ENCODE results near the gene SLC39A11. TPM values are rescaled to one million over a fixed set of nuclear protein-coding genes. Genes with fewer than 3 reads are reported as not detected.

SLC39A11 gene
- polyA plus RNA-seq, 1 donor from 2014 or later: 8.0 TPM

GRCh38 chr17:72946156-72946555 is 146.3 kb downstream of the SLC39A11 start:
- H3K4me3 ChIP-seq (ENCODE audit: low read length): no peak overlapping the region
- no peaks in the 10 kb centered on the region for H3K9me2 ChIP-seq (ENCODE audit: insufficient read depth, low read length)
- no peak overlapping the region for H2AFZ ChIP-seq (ENCODE audit: low read depth, low read length)
- no peaks in the 10 kb centered on the region for H3K9me3 ChIP-seq (ENCODE audit: low read length)
- no peaks in the 10 kb centered on the region for H4K20me1 ChIP-seq (ENCODE audit: insufficient read depth)
- no peak overlapping the region for H3K4me2 ChIP-seq (ENCODE audit: low read length)
- TF ChIP-seq MXI1 (conservative IDR thresholded peaks at IDR 0.05; ENCODE audit: poor library complexity, severe bottlenecking) (no peak), SMC3 (conservative IDR thresholded peaks at IDR 0.05; ENCODE audit: poor library complexity) (no peak), TAF1 (IDR thresholded peaks at IDR 0.05; ENCODE audit: low read depth) (no peak), EZH2 (IDR thresholded peaks at IDR 0.05; ENCODE audit: borderline replicate concordance, insufficient read depth, low read length, poor library complexity, severe bottlenecking) (no peak), POLR2AphosphoS5 (IDR thresholded peaks at IDR 0.05) (no peak), RAD21 (conservative IDR thresholded peaks at IDR 0.05) (no peak)
- TF ChIP-seq, protein P1, sequence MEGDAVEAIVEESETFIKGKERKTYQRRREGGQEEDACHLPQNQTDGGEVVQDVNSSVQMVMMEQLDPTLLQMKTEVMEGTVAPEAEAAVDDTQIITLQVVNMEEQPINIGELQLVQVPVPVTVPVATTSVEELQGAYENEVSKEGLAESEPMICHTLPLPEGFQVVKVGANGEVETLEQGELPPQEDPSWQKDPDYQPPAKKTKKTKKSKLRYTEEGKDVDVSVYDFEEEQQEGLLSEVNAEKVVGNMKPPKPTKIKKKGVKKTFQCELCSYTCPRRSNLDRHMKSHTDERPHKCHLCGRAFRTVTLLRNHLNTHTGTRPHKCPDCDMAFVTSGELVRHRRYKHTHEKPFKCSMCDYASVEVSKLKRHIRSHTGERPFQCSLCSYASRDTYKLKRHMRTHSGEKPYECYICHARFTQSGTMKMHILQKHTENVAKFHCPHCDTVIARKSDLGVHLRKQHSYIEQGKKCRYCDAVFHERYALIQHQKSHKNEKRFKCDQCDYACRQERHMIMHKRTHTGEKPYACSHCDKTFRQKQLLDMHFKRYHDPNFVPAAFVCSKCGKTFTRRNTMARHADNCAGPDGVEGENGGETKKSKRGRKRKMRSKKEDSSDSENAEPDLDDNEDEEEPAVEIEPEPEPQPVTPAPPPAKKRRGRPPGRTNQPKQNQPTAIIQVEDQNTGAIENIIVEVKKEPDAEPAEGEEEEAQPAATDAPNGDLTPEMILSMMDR (IDR thresholded peaks at IDR 0.05; ENCODE audit: poor library complexity, severe bottlenecking): no peak
- no peaks in the 10 kb centered on the region for H3K79me2 ChIP-seq (replicated peaks; ENCODE audit: insufficient read depth, low read length)
- no peaks in the 10 kb centered on the region for H3K36me3 ChIP-seq (ENCODE audit: insufficient read depth, low read length)
- no peak overlapping the region for H3K27ac ChIP-seq (ENCODE audit: low read length)
- H3K9ac ChIP-seq (ENCODE audit: low read length): no peak overlapping the region
- no peaks in the 10 kb centered on the region for H3F3A ChIP-seq (ENCODE audit: insufficient read depth, low read length, poor library complexity, severe bottlenecking)
- no peaks in the 10 kb centered on the region for H3K27me3 ChIP-seq (ENCODE audit: insufficient read depth, low read depth, low read length)

DNA sequence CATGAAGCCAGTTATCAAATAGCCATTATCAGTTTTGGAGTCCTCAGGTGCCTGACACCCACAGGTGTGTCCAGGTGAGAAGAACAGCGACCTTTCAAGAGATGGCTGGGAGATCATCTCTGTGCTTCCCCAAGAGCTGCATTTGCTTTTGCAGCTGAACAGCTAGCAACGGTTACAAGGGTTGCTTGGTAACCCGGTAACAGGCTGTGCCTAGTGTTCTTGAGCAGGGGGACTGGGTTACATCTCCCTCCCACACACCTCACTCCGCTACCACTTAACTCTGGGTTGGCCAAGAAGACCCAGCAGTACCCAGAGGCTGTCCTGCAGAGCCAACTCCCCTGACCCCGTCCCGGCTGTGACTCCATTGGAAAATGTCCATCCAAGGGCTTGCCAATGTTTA is 147.0 kb downstream of the SLC39A11 start:
- no peaks in the 10 kb centered on the region for H3K36me3 ChIP-seq (ENCODE audit: insufficient read depth, low read length)
- no peaks in the 10 kb centered on the region for H3K79me2 ChIP-seq (replicated peaks; ENCODE audit: insufficient read depth, low read length)
- no peaks in the 10 kb centered on the region for H3K9me2 ChIP-seq (ENCODE audit: insufficient read depth, low read length)
- H3K9me3 ChIP-seq (ENCODE audit: low read length): no peaks in the 10 kb centered on the region
- peak overlapping the region; percentile 21 for H3K9ac ChIP-seq (ENCODE audit: low read length)
- H3F3A ChIP-seq (ENCODE audit: insufficient read depth, low read length, poor library complexity, severe bottlenecking): no peaks in the 10 kb centered on the region
- H3K4me3 ChIP-seq (ENCODE audit: low read length): peak overlapping the region; percentile 41
- TF ChIP-seq RAD21 (conservative IDR thresholded peaks at IDR 0.05): no peak
- TF ChIP-seq, protein P2, sequence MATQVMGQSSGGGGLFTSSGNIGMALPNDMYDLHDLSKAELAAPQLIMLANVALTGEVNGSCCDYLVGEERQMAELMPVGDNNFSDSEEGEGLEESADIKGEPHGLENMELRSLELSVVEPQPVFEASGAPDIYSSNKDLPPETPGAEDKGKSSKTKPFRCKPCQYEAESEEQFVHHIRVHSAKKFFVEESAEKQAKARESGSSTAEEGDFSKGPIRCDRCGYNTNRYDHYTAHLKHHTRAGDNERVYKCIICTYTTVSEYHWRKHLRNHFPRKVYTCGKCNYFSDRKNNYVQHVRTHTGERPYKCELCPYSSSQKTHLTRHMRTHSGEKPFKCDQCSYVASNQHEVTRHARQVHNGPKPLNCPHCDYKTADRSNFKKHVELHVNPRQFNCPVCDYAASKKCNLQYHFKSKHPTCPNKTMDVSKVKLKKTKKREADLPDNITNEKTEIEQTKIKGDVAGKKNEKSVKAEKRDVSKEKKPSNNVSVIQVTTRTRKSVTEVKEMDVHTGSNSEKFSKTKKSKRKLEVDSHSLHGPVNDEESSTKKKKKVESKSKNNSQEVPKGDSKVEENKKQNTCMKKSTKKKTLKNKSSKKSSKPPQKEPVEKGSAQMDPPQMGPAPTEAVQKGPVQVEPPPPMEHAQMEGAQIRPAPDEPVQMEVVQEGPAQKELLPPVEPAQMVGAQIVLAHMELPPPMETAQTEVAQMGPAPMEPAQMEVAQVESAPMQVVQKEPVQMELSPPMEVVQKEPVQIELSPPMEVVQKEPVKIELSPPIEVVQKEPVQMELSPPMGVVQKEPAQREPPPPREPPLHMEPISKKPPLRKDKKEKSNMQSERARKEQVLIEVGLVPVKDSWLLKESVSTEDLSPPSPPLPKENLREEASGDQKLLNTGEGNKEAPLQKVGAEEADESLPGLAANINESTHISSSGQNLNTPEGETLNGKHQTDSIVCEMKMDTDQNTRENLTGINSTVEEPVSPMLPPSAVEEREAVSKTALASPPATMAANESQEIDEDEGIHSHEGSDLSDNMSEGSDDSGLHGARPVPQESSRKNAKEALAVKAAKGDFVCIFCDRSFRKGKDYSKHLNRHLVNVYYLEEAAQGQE (IDR thresholded peaks at IDR 0.05; ENCODE audit: borderline replicate concordance): no peak
- no peak overlapping the region for H2AFZ ChIP-seq (ENCODE audit: low read depth, low read length)
- H3K27me3 ChIP-seq (ENCODE audit: insufficient read depth, low read depth, low read length): no peaks in the 10 kb centered on the region
- peak overlapping the region; percentile 33 for H3K4me2 ChIP-seq (ENCODE audit: low read length)
- no peaks in the 10 kb centered on the region for H4K20me1 ChIP-seq (ENCODE audit: insufficient read depth)
- H3K27ac ChIP-seq (ENCODE audit: low read length): peak overlapping the region; percentile 42
